Endodermal cell (in vitro differentiated cells): ENCODE measurements around the gene VWCE. TPM values are rescaled to one million over a fixed set of nuclear protein-coding genes. Genes with fewer than 3 reads are reported as not detected.

ENCODE experiments used
- DNase-seq: peaks from one replicate; pipeline ENCODE4 v3.0.0-alpha.2; 2017
- H3K27ac ChIP-seq: 2 replicates; pipeline ENCODE4 v1.5.1; 2013; ENCODE audit warnings: mild to moderate bottlenecking, low read depth, low read length, moderate library complexity
- H3K27me3 ChIP-seq: 2 replicates; pipeline ENCODE4 v1.6.1; 2013; ENCODE audit warnings: mild to moderate bottlenecking, low read length, moderate library complexity; ENCODE audit not compliant: insufficient read depth, control insufficient read depth, poor library complexity, severe bottlenecking
- H3K36me3 ChIP-seq: 2 replicates; pipeline ENCODE4 v1.7.0; 2013; ENCODE audit warnings: mild to moderate bottlenecking, low read length, moderate library complexity; ENCODE audit not compliant: control insufficient read depth, insufficient read depth
- H3K4me1 ChIP-seq: one replicate; pipeline ENCODE4 v1.7.0; 2013; ENCODE audit warnings: low read length; ENCODE audit not compliant: control insufficient read depth, insufficient read depth
- H3K4me3 ChIP-seq: 2 replicates; pipeline ENCODE4 v1.5.1; 2013; ENCODE audit warnings: mild to moderate bottlenecking, low read length, moderate library complexity
- H3K9ac ChIP-seq: 2 replicates; pipeline ENCODE4 v1.6.1; 2013; ENCODE audit warnings: mild to moderate bottlenecking, low read length, moderate library complexity; ENCODE audit not compliant: poor library complexity, severe bottlenecking; ENCODE audit errors: extremely low read depth
- H3K9me3 ChIP-seq: 2 replicates; pipeline ENCODE4 v1.6.1; 2013; ENCODE audit warnings: mild to moderate bottlenecking, low read length, moderate library complexity; ENCODE audit not compliant: control insufficient read depth
- H3K27ac Mint-ChIP-seq: 2 replicates; pipeline ENCODE4 v1.8.0; 2020; ENCODE audit warnings: mixed read lengths
- H3K27me3 Mint-ChIP-seq: 2 replicates; pipeline ENCODE4 v1.8.0; 2021; ENCODE audit warnings: mild to moderate bottlenecking, mixed read lengths; ENCODE audit not compliant: insufficient read depth
- H3K36me3 Mint-ChIP-seq: 2 replicates; pipeline ENCODE4 v1.8.0; 2020; ENCODE audit warnings: low read depth, mixed read lengths
- H3K4me1 Mint-ChIP-seq: 2 replicates; pipeline ENCODE4 v1.8.0; 2020; ENCODE audit warnings: mixed read lengths
- H3K4me3 Mint-ChIP-seq: 2 replicates; pipeline ENCODE4 v1.8.0; 2020; ENCODE audit warnings: mild to moderate bottlenecking, moderate library complexity, mixed read lengths
- H3K9me3 Mint-ChIP-seq: 2 replicates; pipeline ENCODE4 v1.8.0; 2020; ENCODE audit warnings: mild to moderate bottlenecking, mixed read lengths
- WGBS, 2 experiments: methylation state at CpG; one replicate each; pipeline versions ENCODE4 v1.1.5 to v1.1.7; 2013; ENCODE audit warnings: missing lambda C conversion rate in 2 of 2, mixed read lengths in 1 of 2; ENCODE audit not compliant: insufficient coverage in 1 of 2, insufficient read length in 1 of 2; 5-methylcytosine and 5-hydroxymethylcytosine counted together
- total RNA-seq, 2 donors: library from RNA; stranded (reverse); fragmentation: NEBNext Ultra II Directional in 1 of 2; extraction: Animal tissue kit (Norgen Biotek cat#: 25700) in 1 of 2; gene quantifications; 2 replicates in 1 of 2; 3 replicates in 1 of 2; pipeline ENCODE4 v1.2.1, GENCODE V29; 2021
- TF ChIP-seq, protein P1 (sequence below): fragments of 200-600 bp; sonication (generic); conservative IDR thresholded peaks from 2 replicates; pipeline ENCODE4 v1.5.0; 2021; ENCODE audit warnings: antibody characterized with exemption, mild to moderate bottlenecking

Gene VWCE
- total RNA-seq, 2 donors from 2014 or later: 7.2 to 13.3 TPM

DNA sequence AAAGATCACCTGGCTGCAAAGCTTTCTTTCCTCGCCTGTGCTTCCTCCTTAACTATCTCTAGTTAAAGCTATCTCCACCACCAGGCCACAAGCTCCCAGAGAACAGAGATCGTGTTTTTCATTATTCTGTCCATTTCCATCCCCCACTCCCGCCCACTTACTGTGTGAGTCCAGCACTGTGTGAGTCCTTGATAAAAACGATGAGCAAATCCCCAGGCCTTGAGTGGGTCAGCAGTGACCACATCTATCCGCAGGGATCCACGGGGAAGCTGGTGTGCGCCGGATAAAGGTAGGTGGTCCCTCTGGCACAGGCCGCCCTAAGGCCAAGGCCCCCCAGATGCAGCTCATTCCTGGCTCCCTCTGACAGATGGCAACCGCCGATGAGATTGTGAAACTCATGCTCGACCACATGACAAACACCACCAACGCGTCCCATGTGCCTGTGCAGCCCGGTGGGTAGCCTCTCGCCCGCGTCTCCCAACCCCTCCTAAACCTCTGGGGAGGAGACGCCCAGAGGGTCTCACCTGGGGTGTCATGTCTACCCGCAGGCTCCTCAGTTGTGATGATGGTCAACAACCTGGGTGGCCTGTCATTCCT lies 47.2 kb upstream of the VWCE start:
- Histone ChIP-seq H3K27me3 (no peaks in the 10 kb centered on the region), H3K36me3 (peaks cover 8% of the 10 kb centered on the region), H3K9ac (no peak overlapping the region), H3K9me3 (no peaks in the 10 kb centered on the region), H3K4me3 (no peak overlapping the region), H3K4me1 (no peaks in the 10 kb centered on the region), H3K27ac (no peak overlapping the region)
- Mint-ChIP-seq H3K4me3 (no peak overlapping the region), H3K27ac (no peak overlapping the region), H3K27me3 (no peaks in the 10 kb centered on the region), H3K36me3 (peaks cover 46% of the 10 kb centered on the region), H3K4me1 (no peaks in the 10 kb centered on the region), H3K9me3 (no peaks in the 10 kb centered on the region)
- DNase-seq: no peak
- 95 to 100% methylated on average over 6 to 20 of the region's 20 CpGs for WGBS, 2 experiments
- TF ChIP-seq, protein P1, sequence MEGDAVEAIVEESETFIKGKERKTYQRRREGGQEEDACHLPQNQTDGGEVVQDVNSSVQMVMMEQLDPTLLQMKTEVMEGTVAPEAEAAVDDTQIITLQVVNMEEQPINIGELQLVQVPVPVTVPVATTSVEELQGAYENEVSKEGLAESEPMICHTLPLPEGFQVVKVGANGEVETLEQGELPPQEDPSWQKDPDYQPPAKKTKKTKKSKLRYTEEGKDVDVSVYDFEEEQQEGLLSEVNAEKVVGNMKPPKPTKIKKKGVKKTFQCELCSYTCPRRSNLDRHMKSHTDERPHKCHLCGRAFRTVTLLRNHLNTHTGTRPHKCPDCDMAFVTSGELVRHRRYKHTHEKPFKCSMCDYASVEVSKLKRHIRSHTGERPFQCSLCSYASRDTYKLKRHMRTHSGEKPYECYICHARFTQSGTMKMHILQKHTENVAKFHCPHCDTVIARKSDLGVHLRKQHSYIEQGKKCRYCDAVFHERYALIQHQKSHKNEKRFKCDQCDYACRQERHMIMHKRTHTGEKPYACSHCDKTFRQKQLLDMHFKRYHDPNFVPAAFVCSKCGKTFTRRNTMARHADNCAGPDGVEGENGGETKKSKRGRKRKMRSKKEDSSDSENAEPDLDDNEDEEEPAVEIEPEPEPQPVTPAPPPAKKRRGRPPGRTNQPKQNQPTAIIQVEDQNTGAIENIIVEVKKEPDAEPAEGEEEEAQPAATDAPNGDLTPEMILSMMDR: no peak

DNA sequence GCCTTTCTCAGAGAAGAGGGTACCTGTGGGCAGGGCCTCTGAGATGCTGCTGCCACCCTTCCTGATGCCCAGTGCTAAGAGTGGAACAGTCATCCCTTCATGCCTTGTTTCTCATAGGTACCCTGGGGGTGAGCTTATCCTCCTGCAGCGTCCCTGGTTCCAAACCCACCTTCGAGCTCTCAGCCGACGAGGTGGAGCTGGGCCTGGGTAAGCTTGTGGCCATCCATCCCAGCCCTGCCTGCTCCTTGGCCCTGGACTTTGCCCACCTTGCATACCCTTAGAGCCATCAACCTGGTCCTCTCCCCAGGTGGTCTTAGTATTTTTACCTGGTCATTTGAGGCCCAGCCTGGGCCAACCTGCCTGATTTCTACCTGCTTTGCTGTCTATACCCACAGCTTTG lies 46.6 kb upstream of the VWCE start:
- no peak overlapping the region for H3K4me3 Mint-ChIP-seq
- H3K27me3 Mint-ChIP-seq: no peaks in the 10 kb centered on the region
- Histone ChIP-seq H3K9ac (no peak overlapping the region), H3K9me3 (no peaks in the 10 kb centered on the region), H3K4me3 (no peak overlapping the region), H3K4me1 (no peaks in the 10 kb centered on the region), H3K27me3 (no peaks in the 10 kb centered on the region), H3K27ac (no peak overlapping the region), H3K36me3 (peaks cover 8% of the 10 kb centered on the region)
- 83 to 84% methylated on average over 4 of the region's 4 CpGs for WGBS, 2 experiments
- H3K4me1 Mint-ChIP-seq: no peaks in the 10 kb centered on the region
- DNase-seq: no peak
- no peak overlapping the region for H3K27ac Mint-ChIP-seq
- H3K9me3 Mint-ChIP-seq: no peaks in the 10 kb centered on the region
- TF ChIP-seq, protein P1: no peak
- H3K36me3 Mint-ChIP-seq: peaks cover 43% of the 10 kb centered on the region

DNA sequence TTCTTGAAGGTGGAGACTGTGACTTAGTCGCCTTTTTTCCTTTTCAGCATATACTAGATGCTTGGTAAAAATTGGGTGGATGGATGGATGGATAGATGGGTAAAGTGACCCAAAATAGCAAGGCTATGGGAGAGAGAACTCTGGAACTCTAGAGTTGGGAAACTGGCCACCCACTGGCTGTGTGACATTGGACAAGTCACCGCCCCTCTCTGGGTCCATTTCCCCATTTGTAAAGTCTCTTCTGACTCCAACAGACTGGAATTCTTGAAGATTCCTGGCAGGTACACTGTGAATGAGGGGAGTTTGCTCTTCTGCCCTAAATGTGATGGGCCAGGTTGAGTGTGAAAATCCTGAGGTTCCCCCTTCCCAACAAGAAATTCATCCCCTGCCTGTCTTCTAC lies 45.9 kb upstream of the VWCE start:
- H3K4me1 Mint-ChIP-seq: no peaks in the 10 kb centered on the region
- no peaks in the 10 kb centered on the region for H3K27me3 Mint-ChIP-seq
- Histone ChIP-seq H3K9me3 (no peaks in the 10 kb centered on the region), H3K27me3 (no peaks in the 10 kb centered on the region), H3K36me3 (peaks cover 8% of the 10 kb centered on the region), H3K4me1 (no peaks in the 10 kb centered on the region), H3K9ac (no peak overlapping the region), H3K27ac (no peak overlapping the region), H3K4me3 (no peak overlapping the region)
- TF ChIP-seq, protein P1: no peak
- no peak overlapping the region for H3K27ac Mint-ChIP-seq
- H3K36me3 Mint-ChIP-seq: peaks cover 38% of the 10 kb centered on the region
- H3K4me3 Mint-ChIP-seq: no peak overlapping the region
- H3K9me3 Mint-ChIP-seq: no peaks in the 10 kb centered on the region
- no peak for DNase-seq
- 75 to 92% methylated on average over 1 to 2 of the region's 2 CpGs for WGBS, 2 experiments
